K562 (cell line): ENCODE measurements around the gene FOXO4. TPM values are rescaled to one million over a fixed set of nuclear protein-coding genes. Genes with fewer than 3 reads are reported as not detected.
A peak's percentile ranks its signal among the peaks of the same experiment; 100 is the strongest.

Source experiments
- ELF1 ChIP-seq: fragments of 200-800 bp; sonication (Bioruptor generic); IDR thresholded peaks from 2 replicates; pipeline ENCODE4 v1.6.1; 2016; ENCODE audit warnings: missing genetic modification characterization, missing compliant biosample characterization
- EZH2 ChIP-seq: IDR thresholded peaks from 2 replicates; pipeline ENCODE4 v1.6.1; 2012; ENCODE audit warnings: low read depth, mild to moderate bottlenecking, inconsistent platforms, low read length, borderline replicate concordance
- GTF2F1 ChIP-seq: IDR thresholded peaks from 2 replicates; pipeline ENCODE4 v1.6.1; 2011; ENCODE audit warnings: low read depth, low read length, improper control_type of control experiment
- HDAC3 ChIP-seq: fragments of 450-650 bp; IDR thresholded peaks from 2 replicates; pipeline ENCODE4 v1.6.1; 2018; ENCODE audit warnings: borderline replicate concordance, mild to moderate bottlenecking, moderate library complexity; ENCODE audit not compliant: partially characterized antibody
- L3MBTL2 ChIP-seq: fragments of 450-650 bp; IDR thresholded peaks from 2 replicates; pipeline ENCODE4 v1.6.1; 2016; ENCODE audit warnings: mild to moderate bottlenecking, moderate library complexity
- MXI1 ChIP-seq: IDR thresholded peaks from 2 replicates; pipeline ENCODE4 v1.6.1; 2011; ENCODE audit warnings: low read depth, mild to moderate bottlenecking, improper control_type of control experiment, low read length
- NCOR1 ChIP-seq: fragments of 450-650 bp; IDR thresholded peaks from 2 replicates; pipeline ENCODE4 v1.6.1; 2016; ENCODE audit warnings: mild to moderate bottlenecking, moderate library complexity
- NFXL1 ChIP-seq: fragments of 450-650 bp; formaldehyde crosslinking; IDR thresholded peaks from 2 replicates; pipeline ENCODE4 v1.4.0; 2021; ENCODE audit warnings: mild to moderate bottlenecking
- NR2C1 ChIP-seq, 2 experiments: fragments of 450-650 bp; IDR thresholded peaks; 2 replicates each; pipeline ENCODE4 v1.6.1; 2017; ENCODE audit warnings: mild to moderate bottlenecking in 2 of 2, antibody characterized with exemption in 1 of 2, inconsistent platforms in 1 of 2, missing compliant biosample characterization in 1 of 2, missing genetic modification characterization in 1 of 2
- PPARD ChIP-seq: fragments of 250-450 bp; sonication (Bioruptor Pico); IDR thresholded peaks from 2 replicates; pipeline ENCODE4 v1.8.0; 2022; ENCODE audit warnings: inconsistent platforms, mild to moderate bottlenecking, moderate library complexity
- RBM25 ChIP-seq: fragments of 200-400 bp; formaldehyde crosslinking; IDR thresholded peaks from 2 replicates; pipeline ENCODE4 v1.6.1; 2018; ENCODE audit warnings: low read length, low read depth, moderate library complexity; ENCODE audit not compliant: severe bottlenecking
- RHOXF2B ChIP-seq: fragments of 250-450 bp; sonication (Bioruptor Pico); conservative IDR thresholded peaks from 2 replicates; pipeline ENCODE4 v1.5.1; 2021
- SAFB2 ChIP-seq: fragments of 200-400 bp; formaldehyde crosslinking; IDR thresholded peaks from 2 replicates; pipeline ENCODE4 v1.6.1; 2018; ENCODE audit warnings: borderline replicate concordance, low read length, low read depth, moderate library complexity; ENCODE audit not compliant: severe bottlenecking
- SIX5 ChIP-seq, 2 experiments: IDR thresholded peaks; 2 replicates each; pipeline ENCODE4 v1.6.1; 2011; ENCODE audit warnings: low read length in 2 of 2, borderline replicate concordance in 1 of 2, low read depth in 1 of 2, mild to moderate bottlenecking in 1 of 2, moderate library complexity in 1 of 2; ENCODE audit not compliant: insufficient read depth in 1 of 2
- SMARCC2 ChIP-seq: fragments of 450-650 bp; IDR thresholded peaks from 2 replicates; pipeline ENCODE4 v1.6.1; 2017; ENCODE audit warnings: antibody characterized with exemption, moderate library complexity, mild to moderate bottlenecking, low read depth
- SPI1 ChIP-seq: IDR thresholded peaks from 2 replicates; pipeline ENCODE4 v1.6.1; 2011; ENCODE audit warnings: low read depth, low read length, control low read depth, borderline replicate concordance
- TCF7L2 ChIP-seq: fragments of 150-350 bp; IDR thresholded peaks from 2 replicates; pipeline ENCODE4 v1.6.1; 2016; ENCODE audit warnings: low read depth, mild to moderate bottlenecking, low read length, moderate library complexity
- TOE1 ChIP-seq, 2 experiments: fragments of 450-650 bp in 1 of 2; sonication (generic) in 1 of 2; formaldehyde crosslinking in 1 of 2; IDR thresholded peaks; 2 replicates each; pipeline versions ENCODE4 v1.7.1 to v1.8.0; 2016 to 2022; ENCODE audit warnings: borderline replicate concordance in 2 of 2, mild to moderate bottlenecking in 2 of 2, antibody characterized with exemption in 1 of 2, inconsistent platforms in 1 of 2, low read depth in 1 of 2, missing genetic modification reagents in 1 of 2, moderate library complexity in 1 of 2
- ZNF197 ChIP-seq: fragments of 200-800 bp; sonication (Bioruptor generic); IDR thresholded peaks from 2 replicates; pipeline ENCODE4 v1.6.1; 2016; ENCODE audit warnings: low read depth, missing genetic modification characterization, missing compliant biosample characterization
- ZNF217 ChIP-seq: sonication (generic); formaldehyde crosslinking; IDR thresholded peaks from 2 replicates; pipeline ENCODE4 v1.8.0; 2022; ENCODE audit warnings: mild to moderate bottlenecking, missing genetic modification reagents
- ZNF707 ChIP-seq: fragments of 250-450 bp; sonication (Bioruptor Pico); conservative IDR thresholded peaks from 2 replicates; pipeline ENCODE4 v1.8.0; 2022; ENCODE audit warnings: inconsistent platforms, mild to moderate bottlenecking, moderate library complexity
- ZNF766 ChIP-seq: fragments of 200-800 bp; sonication (Bioruptor generic); conservative IDR thresholded peaks from 2 replicates; pipeline ENCODE4 v1.6.1; 2016; ENCODE audit warnings: missing genetic modification characterization, missing compliant biosample characterization
- ZNF785 ChIP-seq: fragments of 250-450 bp; sonication (Bioruptor Pico); IDR thresholded peaks from 2 replicates; pipeline ENCODE4 v1.4.0; 2020; ENCODE audit warnings: mild to moderate bottlenecking
- polyA plus RNA-seq, 8 experiments: library from polyadenylated mRNA; depleted of rRNA in 4 of 8; stranded (reverse) in 5 of 8; unstranded in 3 of 8; fragments of >200 nt; fragmentation: Nextera tagmentation in 2 of 8; fragmentation: Illumina TruSeq in 1 of 8; extraction: Ambion mirVana in 2 of 8; extraction: Trizol in 1 of 8; gene quantifications; 2 replicates each; pipeline versions ENCODE4 v1.2.1 to v1.2.3, GENCODE V29; 2011 to 2014; ENCODE audit warnings: inconsistent platforms in 1 of 8, missing spikeins in 1 of 8
- total RNA-seq, 7 experiments: library from RNA; depleted of rRNA in 6 of 7; stranded (reverse); fragments of >200 nt in 6 of 7; fragmentation: Illumina TruSeq in 2 of 7; extraction: Trizol in 2 of 7; gene quantifications; 2 replicates each; pipeline versions ENCODE4 v1.2.1 to v1.2.3, GENCODE V29; 2011 to 2021; ENCODE audit warnings: low replicate concordance in 1 of 7
- TF ChIP-seq, protein P1 (sequence below): sonication (generic); formaldehyde crosslinking; IDR thresholded peaks from 2 replicates; pipeline ENCODE4 v1.8.1; 2023; ENCODE audit warnings: mild to moderate bottlenecking, missing genetic modification reagents, moderate library complexity
- TF ChIP-seq, protein P2 (sequence below): fragments of 450-650 bp; IDR thresholded peaks from 2 replicates; pipeline ENCODE4 v1.6.1; 2017; ENCODE audit warnings: mild to moderate bottlenecking, moderate library complexity

The FOXO4 gene
- total and polyA plus RNA-seq, 9 of the 15 experiments (the other 6 are each of a cell fraction or from before 2014, with no cell fraction given) = 0.13 to 26.6 (median 8.5) TPM

DNA sequence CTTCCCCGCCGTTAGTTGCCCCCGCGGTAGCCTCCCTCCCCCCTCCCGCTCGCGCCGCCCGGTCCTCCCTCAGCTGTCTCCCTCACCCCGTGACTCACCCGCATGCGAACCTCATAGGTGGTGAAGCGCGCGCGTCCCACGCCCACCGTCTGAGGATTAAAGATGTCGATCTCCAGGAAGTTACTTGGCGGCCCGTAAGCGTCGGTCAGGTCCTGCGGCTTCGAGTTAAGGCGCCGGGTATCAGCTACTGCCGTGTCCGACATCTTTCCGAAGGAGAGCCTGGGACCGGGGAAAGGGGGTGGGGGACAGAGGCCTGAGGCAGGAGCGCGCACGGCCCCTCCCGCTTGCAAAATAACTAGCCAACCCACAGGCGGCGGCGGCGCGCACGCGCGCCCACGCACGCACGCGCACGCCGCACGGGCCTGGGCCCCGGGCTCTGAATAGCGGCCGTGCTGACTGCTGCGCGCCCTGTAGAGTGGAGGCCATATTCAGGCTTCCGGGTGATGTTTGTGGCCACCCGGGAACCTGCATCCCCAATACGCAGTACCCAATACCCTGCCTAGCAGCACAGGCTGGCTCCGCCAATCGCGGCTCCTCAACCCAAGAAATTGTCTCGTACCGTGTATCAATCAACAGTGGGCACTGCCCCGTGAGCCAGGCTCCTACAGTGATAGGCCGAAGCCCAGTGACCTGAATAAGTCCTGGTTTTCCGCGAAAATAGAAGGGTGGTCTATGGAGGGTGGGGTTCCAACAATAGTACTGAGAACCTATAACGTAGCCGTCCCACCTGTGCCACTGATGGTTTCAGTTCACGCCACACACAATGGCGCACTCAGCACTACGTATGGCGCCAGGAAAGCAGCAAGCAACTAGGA, 27.4 kb upstream of the FOXO4 start, which contains the start of gene SNX12 (continued):
- TF ChIP-seq SAFB2 = no peak
- TF ChIP-seq ZNF217 (CRISPR knock-in tag) = no peak
- TF ChIP-seq MXI1 = 0 out of 2 replicates have a peak, but pooled peaks have one; percentile 41
- no peak for TF ChIP-seq ZNF785 (CRISPR knock-in tag)
- TF ChIP-seq ZNF197 = peak; percentile 98
- TF ChIP-seq RHOXF2B (CRISPR knock-in tag) = no peak
- TF ChIP-seq EZH2 = no peak
- TF ChIP-seq NCOR1 = peak; percentile 70
- peak; percentile 80 for TF ChIP-seq ELF1 (tag)
- 0 out of 2 replicates have a peak, but pooled peaks have one; percentile 45 for TF ChIP-seq ZNF707 (CRISPR knock-in tag)
- TF ChIP-seq TCF7L2 = no peak
- TF ChIP-seq, protein P1, sequence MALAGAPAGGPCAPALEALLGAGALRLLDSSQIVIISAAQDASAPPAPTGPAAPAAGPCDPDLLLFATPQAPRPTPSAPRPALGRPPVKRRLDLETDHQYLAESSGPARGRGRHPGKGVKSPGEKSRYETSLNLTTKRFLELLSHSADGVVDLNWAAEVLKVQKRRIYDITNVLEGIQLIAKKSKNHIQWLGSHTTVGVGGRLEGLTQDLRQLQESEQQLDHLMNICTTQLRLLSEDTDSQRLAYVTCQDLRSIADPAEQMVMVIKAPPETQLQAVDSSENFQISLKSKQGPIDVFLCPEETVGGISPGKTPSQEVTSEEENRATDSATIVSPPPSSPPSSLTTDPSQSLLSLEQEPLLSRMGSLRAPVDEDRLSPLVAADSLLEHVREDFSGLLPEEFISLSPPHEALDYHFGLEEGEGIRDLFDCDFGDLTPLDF = no peak
- TF ChIP-seq ZNF766 (CRISPR knock-in tag) = peak; percentile 97
- TF ChIP-seq SPI1 = no peak
- TF ChIP-seq SIX5 (IDR thresholded peaks at IDR 0.05; ENCODE audit: borderline replicate concordance in 1 of 2, insufficient read depth in 1 of 2, low read depth in 1 of 2, low read length in 2 of 2) = peak in 1 of 2 experiments; percentile 46; a peak in 2 of 4 replicates
- no peak for TF ChIP-seq NFXL1
- peak; percentile 76 for TF ChIP-seq TOE1 (IDR thresholded peaks at IDR 0.05; ENCODE audit: borderline replicate concordance)
- TF ChIP-seq TOE1 (CRISPR knock-in tag; IDR thresholded peaks at IDR 0.05; ENCODE audit: borderline replicate concordance, low read depth) = no peak
- TF ChIP-seq RBM25 = peak; percentile 46
- no peak for TF ChIP-seq PPARD (CRISPR knock-in tag)
- peak; percentile 65 for TF ChIP-seq L3MBTL2
- no peak for TF ChIP-seq SMARCC2
- TF ChIP-seq GTF2F1 = no peak
- TF ChIP-seq HDAC3 = no peak
- no peak for TF ChIP-seq NR2C1 (IDR thresholded peaks at IDR 0.05)
- no peak for TF ChIP-seq NR2C1 (tag; IDR thresholded peaks at IDR 0.05)
- TF ChIP-seq, protein P2, sequence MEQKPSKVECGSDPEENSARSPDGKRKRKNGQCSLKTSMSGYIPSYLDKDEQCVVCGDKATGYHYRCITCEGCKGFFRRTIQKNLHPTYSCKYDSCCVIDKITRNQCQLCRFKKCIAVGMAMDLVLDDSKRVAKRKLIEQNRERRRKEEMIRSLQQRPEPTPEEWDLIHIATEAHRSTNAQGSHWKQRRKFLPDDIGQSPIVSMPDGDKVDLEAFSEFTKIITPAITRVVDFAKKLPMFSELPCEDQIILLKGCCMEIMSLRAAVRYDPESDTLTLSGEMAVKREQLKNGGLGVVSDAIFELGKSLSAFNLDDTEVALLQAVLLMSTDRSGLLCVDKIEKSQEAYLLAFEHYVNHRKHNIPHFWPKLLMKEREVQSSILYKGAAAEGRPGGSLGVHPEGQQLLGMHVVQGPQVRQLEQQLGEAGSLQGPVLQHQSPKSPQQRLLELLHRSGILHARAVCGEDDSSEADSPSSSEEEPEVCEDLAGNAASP = no peak
